AG04450 (cell line): ENCODE data around the gene SLC10A7. TPM values are rescaled to one million over a fixed set of nuclear protein-coding genes. Genes with fewer than 3 reads are reported as not detected.

ENCODE experiments used
- CTCF ChIA-PET: fragments of 300-600, 350-600 bp; formaldehyde crosslinking; extraction: SDS; loops from one replicate; lab custom pipeline; 2022; ENCODE audit warnings: antibody characterized with exemption, inconsistent platforms; lab: Charles Lee
- POLR2A ChIA-PET: fragments of 350-600 bp; formaldehyde crosslinking; extraction: SDS; loops from one replicate; lab custom pipeline; 2021; ENCODE audit warnings: antibody characterized with exemption, inconsistent platforms; lab: Yijun Ruan, JAX
- DNase-seq: peaks from one replicate; pipeline ENCODE4 v3.0.0-alpha.2; 2011; ENCODE audit warnings: low read depth, low spot score
- H3K27ac ChIP-seq: one replicate; pipeline ENCODE4 v1.5.1; 2012; ENCODE audit warnings: low read depth, low read length, control low read depth
- H3K27me3 ChIP-seq: one replicate; pipeline ENCODE4 v1.6.0; 2012; ENCODE audit warnings: low read length; ENCODE audit not compliant: control insufficient read depth, insufficient read depth
- H3K4me3 ChIP-seq: 2 replicates; pipeline ENCODE4 v1.5.1; 2011; ENCODE audit warnings: mild to moderate bottlenecking, low read depth, low read length, control low read depth
- H3K9me3 ChIP-seq: 2 replicates; pipeline ENCODE4 v1.5.1; 2012; ENCODE audit warnings: low read length; ENCODE audit not compliant: control insufficient read depth, insufficient read depth
- polyA plus RNA-seq: library from polyadenylated mRNA; depleted of rRNA; stranded (reverse); fragments of >200 nt; gene quantifications from 2 replicates; pipeline ENCODE4 v1.2.3, GENCODE V29; 2011
- TF ChIP-seq, protein P1 (sequence below): IDR thresholded peaks from 2 replicates; pipeline ENCODE4 v1.5.1; 2011; ENCODE audit warnings: low read depth, low read length, control low read depth, inconsistent platforms

SLC10A7 gene
- polyA plus RNA-seq, 1 experiment = 13.8 TPM

DNA sequence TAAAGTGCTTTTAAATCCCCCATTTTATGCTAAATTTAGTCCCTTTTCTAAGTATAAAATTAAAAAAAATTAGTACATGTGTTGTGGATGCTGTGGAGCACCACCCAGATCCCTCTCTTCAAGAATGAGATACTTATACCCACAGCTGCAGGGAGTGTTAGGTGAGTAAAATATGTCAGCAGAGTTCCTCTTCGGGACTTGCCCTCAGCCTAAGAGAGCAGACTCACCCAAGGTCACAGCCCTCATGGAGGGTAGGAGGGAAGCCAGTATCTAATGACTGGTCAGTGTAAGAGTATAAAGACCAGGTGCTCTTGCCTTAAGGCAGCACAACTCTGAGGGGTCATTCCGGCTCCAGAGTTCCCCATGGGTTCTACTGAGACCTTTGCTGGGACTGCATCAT, 218.9 kb downstream of the SLC10A7 start:
- no peaks in the 10 kb centered on the region for H3K9me3 ChIP-seq
- TF ChIP-seq, protein P1, sequence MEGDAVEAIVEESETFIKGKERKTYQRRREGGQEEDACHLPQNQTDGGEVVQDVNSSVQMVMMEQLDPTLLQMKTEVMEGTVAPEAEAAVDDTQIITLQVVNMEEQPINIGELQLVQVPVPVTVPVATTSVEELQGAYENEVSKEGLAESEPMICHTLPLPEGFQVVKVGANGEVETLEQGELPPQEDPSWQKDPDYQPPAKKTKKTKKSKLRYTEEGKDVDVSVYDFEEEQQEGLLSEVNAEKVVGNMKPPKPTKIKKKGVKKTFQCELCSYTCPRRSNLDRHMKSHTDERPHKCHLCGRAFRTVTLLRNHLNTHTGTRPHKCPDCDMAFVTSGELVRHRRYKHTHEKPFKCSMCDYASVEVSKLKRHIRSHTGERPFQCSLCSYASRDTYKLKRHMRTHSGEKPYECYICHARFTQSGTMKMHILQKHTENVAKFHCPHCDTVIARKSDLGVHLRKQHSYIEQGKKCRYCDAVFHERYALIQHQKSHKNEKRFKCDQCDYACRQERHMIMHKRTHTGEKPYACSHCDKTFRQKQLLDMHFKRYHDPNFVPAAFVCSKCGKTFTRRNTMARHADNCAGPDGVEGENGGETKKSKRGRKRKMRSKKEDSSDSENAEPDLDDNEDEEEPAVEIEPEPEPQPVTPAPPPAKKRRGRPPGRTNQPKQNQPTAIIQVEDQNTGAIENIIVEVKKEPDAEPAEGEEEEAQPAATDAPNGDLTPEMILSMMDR = no peak
- CTCF ChIA-PET = no interaction called here
- DNase-seq = no peak
- POLR2A ChIA-PET = no interaction called here
- no peak overlapping the region for H3K4me3 ChIP-seq
- H3K27me3 ChIP-seq = no peaks in the 10 kb centered on the region
- H3K27ac ChIP-seq = no peak overlapping the region

DNA sequence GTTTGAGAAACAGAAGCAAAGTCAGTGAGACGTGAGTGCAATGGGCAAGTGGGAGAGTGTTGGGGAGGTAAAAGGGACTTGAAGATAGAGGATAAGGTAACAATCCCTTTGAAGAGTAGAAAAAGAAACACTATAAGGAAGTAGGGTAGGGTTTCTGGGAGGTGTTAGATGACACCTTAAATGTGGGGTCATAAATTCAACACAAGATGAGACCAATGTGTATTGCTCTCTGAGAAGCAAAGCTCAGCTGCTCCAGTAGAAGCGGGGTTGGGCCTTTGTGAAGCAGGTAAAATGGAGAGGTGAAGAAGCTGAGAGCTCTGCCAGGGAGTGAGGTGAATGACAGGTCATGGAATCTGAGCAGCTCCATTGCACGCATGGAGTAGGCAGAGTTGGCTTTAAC, 222.1 kb downstream of the SLC10A7 start:
- POLR2A ChIA-PET = no interaction called here

DNA sequence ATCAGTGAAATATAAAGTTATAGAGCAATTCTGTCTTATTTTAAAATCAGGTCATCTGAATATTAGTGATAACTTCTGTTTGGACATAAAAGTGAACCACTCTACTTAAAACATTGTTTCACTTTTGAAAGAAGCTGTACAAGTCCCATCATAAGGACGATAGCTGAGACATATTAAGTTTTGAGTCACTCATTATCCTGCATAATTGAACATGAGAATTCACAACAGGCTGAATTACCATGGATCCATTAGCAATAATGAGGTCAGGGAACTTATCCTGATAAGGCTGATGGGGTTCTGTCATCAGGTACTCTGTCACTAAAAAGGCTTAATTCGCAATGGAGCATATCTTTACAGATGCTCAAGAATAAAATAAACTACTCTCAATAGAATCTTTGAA, 227.0 kb downstream of the SLC10A7 start:
- TF ChIP-seq, protein P1 = no peak
- no peak overlapping the region for H3K27ac ChIP-seq
- H3K27me3 ChIP-seq = no peaks in the 10 kb centered on the region
- POLR2A ChIA-PET = no interaction called here
- H3K9me3 ChIP-seq = no peaks in the 10 kb centered on the region
- no peak for DNase-seq
- CTCF ChIA-PET = no interaction called here
- H3K4me3 ChIP-seq = no peak overlapping the region

More for the DNA sequence above, 222.1 kb downstream of the SLC10A7 start:
- no peaks in the 10 kb centered on the region for H3K9me3 ChIP-seq
- no peak for DNase-seq
- H3K27me3 ChIP-seq = no peaks in the 10 kb centered on the region
- TF ChIP-seq, protein P1 = no peak
- no peak overlapping the region for H3K27ac ChIP-seq
- CTCF ChIA-PET = no interaction called here
- H3K4me3 ChIP-seq = no peak overlapping the region

DNA sequence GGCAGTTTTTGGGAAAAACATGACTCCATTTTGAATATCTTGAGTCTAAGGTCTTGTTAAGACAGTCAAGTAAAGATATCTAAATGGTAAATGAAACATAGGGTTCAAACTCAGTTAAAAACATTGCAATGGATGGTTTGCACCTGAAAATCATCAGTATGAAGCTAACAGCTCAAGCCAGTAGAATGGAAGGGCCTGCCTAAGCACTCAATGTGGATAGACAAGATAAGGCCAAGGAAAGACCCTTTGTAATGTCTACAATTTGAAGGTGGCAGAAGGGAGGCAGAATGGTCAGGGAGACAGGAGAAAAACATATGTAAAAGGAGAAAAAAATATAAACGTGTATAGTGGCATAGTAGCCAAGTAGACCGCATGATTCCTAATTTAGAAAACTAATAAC, 229.2 kb downstream of the SLC10A7 start:
- ChIA-PET POLR2A (no interaction called here), CTCF (no interaction called here)
- DNase-seq = no peak
- no peaks in the 10 kb centered on the region for H3K9me3 ChIP-seq
- no peak overlapping the region for H3K27ac ChIP-seq
- H3K27me3 ChIP-seq = no peaks in the 10 kb centered on the region
- no peak overlapping the region for H3K4me3 ChIP-seq
- TF ChIP-seq, protein P1 = no peak

DNA sequence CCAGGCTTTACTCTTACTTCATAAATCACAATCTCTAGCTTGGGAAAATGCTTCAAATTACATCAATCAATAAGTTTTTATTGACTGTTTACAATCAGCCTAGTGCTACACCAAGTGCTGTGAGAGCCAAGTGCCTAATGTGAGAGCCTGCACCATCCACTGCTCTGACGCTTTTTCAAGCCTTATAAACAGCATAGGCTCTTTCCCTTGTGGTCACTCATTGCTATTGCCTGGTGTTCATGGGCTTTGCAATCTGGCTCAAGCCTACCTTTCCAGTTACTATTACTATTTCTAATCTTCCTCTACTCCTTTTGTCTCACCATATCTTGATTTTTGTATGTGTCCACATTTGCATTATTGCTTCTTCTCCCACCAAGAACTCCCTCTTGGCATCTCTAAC, 230.4 kb downstream of the SLC10A7 start:
- TF ChIP-seq, protein P1 = no peak
- no peaks in the 10 kb centered on the region for H3K9me3 ChIP-seq
- CTCF ChIA-PET = interaction anchor here (1.3 kb wide), 1 partner anchor 50 kb away, joined by 6 read pairs; no protein-coding TSS in a partner anchor
- no peak for DNase-seq
- H3K27me3 ChIP-seq = no peaks in the 10 kb centered on the region
- no peak overlapping the region for H3K27ac ChIP-seq
- no peak overlapping the region for H3K4me3 ChIP-seq
- POLR2A ChIA-PET = no interaction called here
